ENCODE data around the gene UCN.

UCN gene

DNA sequence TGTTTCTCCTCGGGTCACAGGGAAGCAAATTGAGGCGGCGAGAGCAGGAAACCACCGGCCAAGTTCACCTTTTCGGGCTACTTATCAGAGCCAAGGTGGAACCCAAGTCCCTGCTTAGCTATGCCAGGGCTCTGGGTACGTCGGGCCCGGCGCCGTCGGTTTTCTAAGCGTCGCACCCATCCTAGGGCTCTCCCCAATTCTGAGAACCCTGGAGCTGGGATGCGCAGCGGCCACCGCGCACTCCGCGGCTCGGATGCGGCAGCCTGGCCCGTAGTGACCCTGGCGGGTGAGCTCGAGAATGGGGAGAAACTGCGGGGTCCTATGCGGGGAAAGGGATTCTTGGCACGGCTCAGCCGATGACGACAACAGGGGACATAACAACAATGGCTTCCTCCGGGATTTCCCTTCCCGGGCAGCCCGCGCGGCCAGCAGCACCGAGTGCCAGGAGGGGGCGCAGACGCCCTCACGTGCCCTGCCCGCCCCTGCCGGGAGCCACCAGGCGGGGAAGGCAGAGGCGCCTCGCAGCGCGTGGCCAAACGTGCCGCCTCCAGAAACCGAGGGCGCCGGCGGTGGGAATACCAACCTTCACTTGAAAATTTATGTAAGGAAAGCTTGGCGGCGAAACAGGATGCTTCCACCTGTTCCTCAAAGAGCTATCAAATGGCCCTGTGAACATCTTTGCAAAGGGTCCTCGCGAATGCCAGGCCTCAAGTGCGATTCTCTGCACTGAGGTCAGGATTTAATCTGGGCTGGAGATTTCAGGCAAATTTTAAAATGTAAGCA is 43.3 kb downstream of the UCN start (continued):
- TF ChIP-seq, protein P1, sequence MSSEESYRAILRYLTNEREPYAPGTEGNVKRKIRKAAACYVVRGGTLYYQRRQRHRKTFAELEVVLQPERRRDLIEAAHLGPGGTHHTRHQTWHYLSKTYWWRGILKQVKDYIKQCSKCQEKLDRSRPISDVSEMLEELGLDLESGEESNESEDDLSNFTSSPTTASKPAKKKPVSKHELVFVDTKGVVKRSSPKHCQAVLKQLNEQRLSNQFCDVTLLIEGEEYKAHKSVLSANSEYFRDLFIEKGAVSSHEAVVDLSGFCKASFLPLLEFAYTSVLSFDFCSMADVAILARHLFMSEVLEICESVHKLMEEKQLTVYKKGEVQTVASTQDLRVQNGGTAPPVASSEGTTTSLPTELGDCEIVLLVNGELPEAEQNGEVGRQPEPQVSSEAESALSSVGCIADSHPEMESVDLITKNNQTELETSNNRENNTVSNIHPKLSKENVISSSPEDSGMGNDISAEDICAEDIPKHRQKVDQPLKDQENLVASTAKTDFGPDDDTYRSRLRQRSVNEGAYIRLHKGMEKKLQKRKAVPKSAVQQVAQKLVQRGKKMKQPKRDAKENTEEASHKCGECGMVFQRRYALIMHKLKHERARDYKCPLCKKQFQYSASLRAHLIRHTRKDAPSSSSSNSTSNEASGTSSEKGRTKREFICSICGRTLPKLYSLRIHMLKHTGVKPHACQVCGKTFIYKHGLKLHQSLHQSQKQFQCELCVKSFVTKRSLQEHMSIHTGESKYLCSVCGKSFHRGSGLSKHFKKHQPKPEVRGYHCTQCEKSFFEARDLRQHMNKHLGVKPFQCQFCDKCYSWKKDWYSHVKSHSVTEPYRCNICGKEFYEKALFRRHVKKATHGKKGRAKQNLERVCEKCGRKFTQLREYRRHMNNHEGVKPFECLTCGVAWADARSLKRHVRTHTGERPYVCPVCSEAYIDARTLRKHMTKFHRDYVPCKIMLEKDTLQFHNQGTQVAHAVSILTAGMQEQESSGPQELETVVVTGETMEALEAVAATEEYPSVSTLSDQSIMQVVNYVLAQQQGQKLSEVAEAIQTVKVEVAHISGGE (tag by site-specific recombination; conservative IDR thresholded peaks at IDR 0.05; ENCODE audit: low read depth) = peak; percentile 25; the same call in 1 of the 2 replicates
- TF ChIP-seq, protein P2, sequence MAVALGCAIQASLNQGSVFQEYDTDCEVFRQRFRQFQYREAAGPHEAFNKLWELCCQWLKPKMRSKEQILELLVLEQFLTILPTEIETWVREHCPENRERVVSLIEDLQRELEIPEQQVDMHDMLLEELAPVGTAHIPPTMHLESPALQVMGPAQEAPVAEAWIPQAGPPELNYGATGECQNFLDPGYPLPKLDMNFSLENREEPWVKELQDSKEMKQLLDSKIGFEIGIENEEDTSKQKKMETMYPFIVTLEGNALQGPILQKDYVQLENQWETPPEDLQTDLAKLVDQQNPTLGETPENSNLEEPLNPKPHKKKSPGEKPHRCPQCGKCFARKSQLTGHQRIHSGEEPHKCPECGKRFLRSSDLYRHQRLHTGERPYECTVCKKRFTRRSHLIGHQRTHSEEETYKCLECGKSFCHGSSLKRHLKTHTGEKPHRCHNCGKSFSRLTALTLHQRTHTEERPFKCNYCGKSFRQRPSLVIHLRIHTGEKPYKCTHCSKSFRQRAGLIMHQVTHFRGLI (tag by site-specific recombination; IDR thresholded peaks at IDR 0.05) = 0 out of 2 replicates have a peak, but pooled peaks have one; percentile 34
- TF ChIP-seq GLI4 (tag by site-specific recombination; IDR thresholded peaks at IDR 0.05) (no peak), ZNF792 (tag by site-specific recombination; IDR thresholded peaks at IDR 0.05) (no peak), EGR2 (tag by site-specific recombination; IDR thresholded peaks at IDR 0.05; ENCODE audit: low read depth) (peak; percentile 90), ZEB2 (tag by site-specific recombination; IDR thresholded peaks at IDR 0.05) (peak; percentile 80), MZF1 (tag by site-specific recombination; IDR thresholded peaks at IDR 0.05; ENCODE audit: borderline replicate concordance) (no peak), ZNF366 (tag by site-specific recombination; conservative IDR thresholded peaks at IDR 0.05) (no peak), SETDB1 (IDR thresholded peaks at IDR 0.05; ENCODE audit: insufficient read length, low read length) (no peak), TRIM28 (IDR thresholded peaks at IDR 0.05; ENCODE audit: borderline replicate concordance, low read length) (no peak), ZNF654 (tag by site-specific recombination; IDR thresholded peaks at IDR 0.05; ENCODE audit: low read depth) (no peak), ZNF768 (tag by site-specific recombination; IDR thresholded peaks at IDR 0.05) (no peak), ZNF707 (tag by site-specific recombination; IDR thresholded peaks at IDR 0.05) (no peak), FEZF1 (tag by site-specific recombination; IDR thresholded peaks at IDR 0.05) (no peak), YY2 (tag by site-specific recombination; IDR thresholded peaks at IDR 0.05) (peak; percentile 68), ZNF2 (tag by site-specific recombination; IDR thresholded peaks at IDR 0.05) (peak; percentile 28; the same call in 1 of the 2 replicates), ZNF549 (tag by site-specific recombination; IDR thresholded peaks at IDR 0.05) (no peak)
- TF ChIP-seq, protein P3, sequence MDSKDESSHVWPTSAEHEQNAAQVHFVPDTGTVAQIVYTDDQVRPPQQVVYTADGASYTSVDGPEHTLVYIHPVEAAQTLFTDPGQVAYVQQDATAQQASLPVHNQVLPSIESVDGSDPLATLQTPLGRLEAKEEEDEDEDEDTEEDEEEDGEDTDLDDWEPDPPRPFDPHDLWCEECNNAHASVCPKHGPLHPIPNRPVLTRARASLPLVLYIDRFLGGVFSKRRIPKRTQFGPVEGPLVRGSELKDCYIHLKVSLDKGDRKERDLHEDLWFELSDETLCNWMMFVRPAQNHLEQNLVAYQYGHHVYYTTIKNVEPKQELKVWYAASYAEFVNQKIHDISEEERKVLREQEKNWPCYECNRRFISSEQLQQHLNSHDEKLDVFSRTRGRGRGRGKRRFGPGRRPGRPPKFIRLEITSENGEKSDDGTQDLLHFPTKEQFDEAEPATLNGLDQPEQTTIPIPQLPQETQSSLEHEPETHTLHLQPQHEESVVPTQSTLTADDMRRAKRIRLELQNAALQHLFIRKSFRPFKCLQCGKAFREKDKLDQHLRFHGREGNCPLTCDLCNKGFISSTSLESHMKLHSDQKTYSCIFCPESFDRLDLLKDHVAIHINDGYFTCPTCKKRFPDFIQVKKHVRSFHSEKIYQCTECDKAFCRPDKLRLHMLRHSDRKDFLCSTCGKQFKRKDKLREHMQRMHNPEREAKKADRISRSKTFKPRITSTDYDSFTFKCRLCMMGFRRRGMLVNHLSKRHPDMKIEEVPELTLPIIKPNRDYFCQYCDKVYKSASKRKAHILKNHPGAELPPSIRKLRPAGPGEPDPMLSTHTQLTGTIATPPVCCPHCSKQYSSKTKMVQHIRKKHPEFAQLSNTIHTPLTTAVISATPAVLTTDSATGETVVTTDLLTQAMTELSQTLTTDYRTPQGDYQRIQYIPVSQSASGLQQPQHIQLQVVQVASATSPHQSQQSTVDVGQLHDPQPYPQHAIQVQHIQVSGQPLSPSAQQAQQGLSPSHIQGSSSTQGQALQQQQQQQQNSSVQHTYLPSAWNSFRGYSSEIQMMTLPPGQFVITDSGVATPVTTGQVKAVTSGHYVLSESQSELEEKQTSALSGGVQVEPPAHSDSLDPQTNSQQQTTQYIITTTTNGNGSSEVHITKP (tag by site-specific recombination; IDR thresholded peaks at IDR 0.05) = peak; percentile 60; the same call in 1 of the 2 replicates
- TF ChIP-seq, protein P4, sequence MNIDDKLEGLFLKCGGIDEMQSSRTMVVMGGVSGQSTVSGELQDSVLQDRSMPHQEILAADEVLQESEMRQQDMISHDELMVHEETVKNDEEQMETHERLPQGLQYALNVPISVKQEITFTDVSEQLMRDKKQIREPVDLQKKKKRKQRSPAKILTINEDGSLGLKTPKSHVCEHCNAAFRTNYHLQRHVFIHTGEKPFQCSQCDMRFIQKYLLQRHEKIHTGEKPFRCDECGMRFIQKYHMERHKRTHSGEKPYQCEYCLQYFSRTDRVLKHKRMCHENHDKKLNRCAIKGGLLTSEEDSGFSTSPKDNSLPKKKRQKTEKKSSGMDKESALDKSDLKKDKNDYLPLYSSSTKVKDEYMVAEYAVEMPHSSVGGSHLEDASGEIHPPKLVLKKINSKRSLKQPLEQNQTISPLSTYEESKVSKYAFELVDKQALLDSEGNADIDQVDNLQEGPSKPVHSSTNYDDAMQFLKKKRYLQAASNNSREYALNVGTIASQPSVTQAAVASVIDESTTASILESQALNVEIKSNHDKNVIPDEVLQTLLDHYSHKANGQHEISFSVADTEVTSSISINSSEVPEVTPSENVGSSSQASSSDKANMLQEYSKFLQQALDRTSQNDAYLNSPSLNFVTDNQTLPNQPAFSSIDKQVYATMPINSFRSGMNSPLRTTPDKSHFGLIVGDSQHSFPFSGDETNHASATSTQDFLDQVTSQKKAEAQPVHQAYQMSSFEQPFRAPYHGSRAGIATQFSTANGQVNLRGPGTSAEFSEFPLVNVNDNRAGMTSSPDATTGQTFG (tag by site-specific recombination; IDR thresholded peaks at IDR 0.05; ENCODE audit: borderline replicate concordance) = no peak
- TF ChIP-seq, protein P5, sequence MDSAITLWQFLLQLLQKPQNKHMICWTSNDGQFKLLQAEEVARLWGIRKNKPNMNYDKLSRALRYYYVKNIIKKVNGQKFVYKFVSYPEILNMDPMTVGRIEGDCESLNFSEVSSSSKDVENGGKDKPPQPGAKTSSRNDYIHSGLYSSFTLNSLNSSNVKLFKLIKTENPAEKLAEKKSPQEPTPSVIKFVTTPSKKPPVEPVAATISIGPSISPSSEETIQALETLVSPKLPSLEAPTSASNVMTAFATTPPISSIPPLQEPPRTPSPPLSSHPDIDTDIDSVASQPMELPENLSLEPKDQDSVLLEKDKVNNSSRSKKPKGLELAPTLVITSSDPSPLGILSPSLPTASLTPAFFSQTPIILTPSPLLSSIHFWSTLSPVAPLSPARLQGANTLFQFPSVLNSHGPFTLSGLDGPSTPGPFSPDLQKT (IDR thresholded peaks at IDR 0.05; ENCODE audit: borderline replicate concordance, low read depth, low read length) = no peak
- TF ChIP-seq, protein P6, sequence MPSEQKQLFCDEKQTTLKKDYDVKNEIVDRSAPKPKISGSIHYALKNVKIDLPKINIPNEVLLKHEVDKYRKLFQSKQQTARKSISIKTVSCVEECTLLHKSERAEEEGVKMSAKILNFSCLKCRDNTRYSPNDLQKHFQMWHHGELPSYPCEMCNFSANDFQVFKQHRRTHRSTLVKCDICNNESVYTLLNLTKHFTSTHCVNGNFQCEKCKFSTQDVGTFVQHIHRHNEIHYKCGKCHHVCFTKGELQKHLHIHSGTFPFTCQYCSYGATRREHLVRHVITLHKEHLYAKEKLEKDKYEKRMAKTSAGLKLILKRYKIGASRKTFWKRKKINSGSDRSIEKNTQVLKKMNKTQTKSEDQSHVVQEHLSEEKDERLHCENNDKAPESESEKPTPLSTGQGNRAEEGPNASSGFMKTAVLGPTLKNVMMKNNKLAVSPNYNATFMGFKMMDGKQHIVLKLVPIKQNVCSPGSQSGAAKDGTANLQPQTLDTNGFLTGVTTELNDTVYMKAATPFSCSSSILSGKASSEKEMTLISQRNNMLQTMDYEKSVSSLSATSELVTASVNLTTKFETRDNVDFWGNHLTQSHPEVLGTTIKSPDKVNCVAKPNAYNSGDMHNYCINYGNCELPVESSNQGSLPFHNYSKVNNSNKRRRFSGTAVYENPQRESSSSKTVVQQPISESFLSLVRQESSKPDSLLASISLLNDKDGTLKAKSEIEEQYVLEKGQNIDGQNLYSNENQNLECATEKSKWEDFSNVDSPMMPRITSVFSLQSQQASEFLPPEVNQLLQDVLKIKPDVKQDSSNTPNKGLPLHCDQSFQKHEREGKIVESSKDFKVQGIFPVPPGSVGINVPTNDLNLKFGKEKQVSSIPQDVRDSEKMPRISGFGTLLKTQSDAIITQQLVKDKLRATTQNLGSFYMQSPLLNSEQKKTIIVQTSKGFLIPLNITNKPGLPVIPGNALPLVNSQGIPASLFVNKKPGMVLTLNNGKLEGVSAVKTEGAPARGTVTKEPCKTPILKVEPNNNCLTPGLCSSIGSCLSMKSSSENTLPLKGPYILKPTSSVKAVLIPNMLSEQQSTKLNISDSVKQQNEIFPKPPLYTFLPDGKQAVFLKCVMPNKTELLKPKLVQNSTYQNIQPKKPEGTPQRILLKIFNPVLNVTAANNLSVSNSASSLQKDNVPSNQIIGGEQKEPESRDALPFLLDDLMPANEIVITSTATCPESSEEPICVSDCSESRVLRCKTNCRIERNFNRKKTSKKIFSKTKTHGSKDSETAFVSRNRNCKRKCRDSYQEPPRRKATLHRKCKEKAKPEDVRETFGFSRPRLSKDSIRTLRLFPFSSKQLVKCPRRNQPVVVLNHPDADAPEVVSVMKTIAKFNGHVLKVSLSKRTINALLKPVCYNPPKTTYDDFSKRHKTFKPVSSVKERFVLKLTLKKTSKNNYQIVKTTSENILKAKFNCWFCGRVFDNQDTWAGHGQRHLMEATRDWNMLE (tag by site-specific recombination; conservative IDR thresholded peaks at IDR 0.05; ENCODE audit: low read depth) = no peak

Measured in HEK293 (cell line).